ENCODE results near the gene PRKCB.

Gene PRKCB

DNA sequence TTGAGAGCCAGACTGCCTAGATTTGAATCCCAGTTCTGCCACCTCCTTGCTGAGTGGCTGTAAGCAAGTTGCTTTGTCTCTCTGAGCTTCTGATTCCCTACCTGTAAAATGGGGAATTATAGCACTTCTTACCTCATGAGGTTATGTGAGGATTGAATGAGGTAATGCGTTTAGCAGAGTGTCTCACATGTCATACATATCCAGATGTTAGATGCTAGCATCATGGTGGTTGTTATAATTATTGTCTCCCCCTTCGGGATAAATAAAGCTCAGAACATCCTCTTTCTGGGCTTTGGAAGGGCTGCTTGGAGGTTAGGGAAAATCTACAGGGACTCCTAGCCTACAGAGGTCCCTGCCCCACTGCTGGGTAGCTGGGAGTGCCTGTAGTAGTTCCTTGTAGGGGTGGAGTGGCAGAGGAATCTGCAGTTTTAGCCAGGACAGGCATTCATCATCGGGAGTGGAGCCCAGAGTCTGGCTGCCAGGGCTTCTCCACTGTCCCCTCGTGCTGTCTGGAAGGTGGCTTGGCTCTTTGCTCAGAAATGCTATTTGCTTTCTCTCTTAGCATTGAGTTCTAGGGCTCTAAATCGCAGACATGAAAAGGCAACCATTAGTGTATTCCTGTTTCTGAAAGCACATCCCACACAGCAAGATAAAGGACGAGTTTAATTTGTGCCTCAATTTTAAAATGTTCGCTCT lies 282.5 kb downstream of the PRKCB start:
- no peak overlapping the region for H3K4me3 ChIP-seq (ENCODE audit: low read length)
- H3K36me3 ChIP-seq (ENCODE audit: control insufficient read depth, insufficient read depth, low read length), result no peaks in the 10 kb centered on the region
- no peak overlapping the region for H3K27ac ChIP-seq (ENCODE audit: low read depth, low read length)
- no peaks in the 10 kb centered on the region for H3K4me1 ChIP-seq (ENCODE audit: control insufficient read depth, insufficient read depth, low read length)
- no peak overlapping the region for H3K9ac ChIP-seq (ENCODE audit: low read length)
- H3K27me3 ChIP-seq (ENCODE audit: control insufficient read depth, insufficient read depth, low read length), result no peaks in the 10 kb centered on the region

DNA sequence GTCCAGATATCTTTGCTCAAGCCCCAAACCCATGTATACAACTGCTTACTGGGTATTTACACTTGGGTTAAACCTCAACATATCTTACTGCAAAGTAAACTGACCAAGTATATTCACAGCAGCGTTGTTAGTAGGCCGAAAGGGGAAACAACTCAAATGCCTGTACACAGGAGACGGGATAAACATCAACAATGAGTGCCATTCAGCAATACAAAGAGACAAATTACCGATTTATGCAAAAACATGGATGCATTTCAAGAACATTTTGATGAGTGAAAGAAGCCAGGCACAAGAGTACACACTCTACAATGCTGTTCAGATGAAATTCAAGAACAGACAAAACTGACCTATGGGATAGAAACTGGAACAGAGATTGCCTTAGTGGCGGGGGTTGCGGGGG lies 284.0 kb downstream of the PRKCB start:
- Histone ChIP-seq H3K9ac (ENCODE audit: low read length) (no peak overlapping the region), H3K27me3 (ENCODE audit: control insufficient read depth, insufficient read depth, low read length) (no peaks in the 10 kb centered on the region), H3K4me3 (ENCODE audit: low read length) (no peak overlapping the region), H3K27ac (ENCODE audit: low read depth, low read length) (no peak overlapping the region), H3K36me3 (ENCODE audit: control insufficient read depth, insufficient read depth, low read length) (no peaks in the 10 kb centered on the region), H3K4me1 (ENCODE audit: control insufficient read depth, insufficient read depth, low read length) (no peaks in the 10 kb centered on the region)

DNA sequence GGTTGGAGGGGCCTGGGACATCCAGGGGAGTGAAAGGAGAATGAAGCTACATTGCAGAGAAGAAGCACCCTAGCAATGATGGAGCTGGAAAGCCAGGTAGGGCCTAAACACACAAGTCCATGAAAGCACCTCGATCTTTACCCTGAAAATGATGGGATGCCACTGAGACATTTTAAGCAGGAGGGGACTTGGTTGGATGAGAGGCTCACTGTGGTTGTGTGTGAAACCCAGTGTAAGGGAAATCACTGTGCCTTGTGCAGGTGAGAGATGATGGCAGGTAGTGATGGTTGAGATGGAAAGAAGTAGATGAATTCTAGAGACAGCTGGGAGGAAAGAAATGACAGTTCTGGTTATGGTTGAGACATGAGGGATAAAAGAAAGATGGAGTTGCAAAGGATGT lies 287.5 kb downstream of the PRKCB start:
- Histone ChIP-seq H3K4me1 (ENCODE audit: control insufficient read depth, insufficient read depth, low read length) (no peaks in the 10 kb centered on the region), H3K9ac (ENCODE audit: low read length) (no peak overlapping the region), H3K27me3 (ENCODE audit: control insufficient read depth, insufficient read depth, low read length) (no peaks in the 10 kb centered on the region), H3K4me3 (ENCODE audit: low read length) (no peak overlapping the region), H3K36me3 (ENCODE audit: control insufficient read depth, insufficient read depth, low read length) (peaks cover 3% of the 10 kb centered on the region), H3K27ac (ENCODE audit: low read depth, low read length) (no peak overlapping the region)

DNA sequence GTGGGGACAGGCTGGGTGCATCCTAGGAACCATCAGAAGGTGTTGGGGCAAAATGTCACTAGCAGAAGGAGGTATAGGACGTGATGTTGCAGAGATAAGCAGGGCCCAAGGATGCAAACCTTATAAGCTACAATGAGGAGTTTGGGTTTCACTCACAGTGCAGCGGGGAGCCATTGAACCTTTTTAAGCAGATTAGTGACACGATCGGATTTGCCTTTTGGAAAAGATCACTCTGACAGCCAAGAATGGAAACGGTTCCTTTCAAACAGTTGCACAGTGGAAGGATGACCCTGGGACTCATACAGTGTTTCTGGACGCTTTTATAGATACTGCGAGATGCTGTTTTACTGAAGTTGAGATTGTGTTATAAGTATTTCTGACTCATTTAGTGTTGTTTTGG lies 288.5 kb downstream of the PRKCB start:
- Histone ChIP-seq H3K27ac (ENCODE audit: low read depth, low read length) (no peak overlapping the region), H3K4me1 (ENCODE audit: control insufficient read depth, insufficient read depth, low read length) (no peaks in the 10 kb centered on the region), H3K27me3 (ENCODE audit: control insufficient read depth, insufficient read depth, low read length) (no peaks in the 10 kb centered on the region), H3K9ac (ENCODE audit: low read length) (no peak overlapping the region), H3K36me3 (ENCODE audit: control insufficient read depth, insufficient read depth, low read length) (peaks cover 3% of the 10 kb centered on the region), H3K4me3 (ENCODE audit: low read length) (no peak overlapping the region)

DNA sequence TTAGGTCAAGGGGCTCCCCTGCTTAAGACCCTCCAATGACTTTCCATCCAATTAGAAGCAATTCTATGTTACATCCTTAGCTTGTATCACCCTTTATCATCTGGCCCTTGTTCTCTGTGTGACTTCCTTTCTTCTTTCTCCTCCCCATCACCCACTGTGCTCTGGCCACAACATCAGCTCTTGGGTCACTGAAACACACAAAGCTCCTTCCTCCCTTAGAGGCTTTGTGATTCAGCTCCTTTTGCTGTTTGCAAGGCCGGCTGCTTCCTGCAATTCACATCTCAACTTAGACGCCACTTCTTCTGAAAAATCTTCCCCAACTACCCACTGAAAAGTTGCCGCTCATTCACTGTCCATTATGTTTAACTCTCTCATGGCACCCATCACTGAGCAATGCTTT lies 289.4 kb downstream of the PRKCB start:
- H3K4me3 ChIP-seq (ENCODE audit: low read length), result no peak overlapping the region
- no peaks in the 10 kb centered on the region for H3K27me3 ChIP-seq (ENCODE audit: control insufficient read depth, insufficient read depth, low read length)
- no peaks in the 10 kb centered on the region for H3K4me1 ChIP-seq (ENCODE audit: control insufficient read depth, insufficient read depth, low read length)
- no peak overlapping the region for H3K27ac ChIP-seq (ENCODE audit: low read depth, low read length)
- H3K36me3 ChIP-seq (ENCODE audit: control insufficient read depth, insufficient read depth, low read length), result peaks cover 3% of the 10 kb centered on the region
- no peak overlapping the region for H3K9ac ChIP-seq (ENCODE audit: low read length)

DNA sequence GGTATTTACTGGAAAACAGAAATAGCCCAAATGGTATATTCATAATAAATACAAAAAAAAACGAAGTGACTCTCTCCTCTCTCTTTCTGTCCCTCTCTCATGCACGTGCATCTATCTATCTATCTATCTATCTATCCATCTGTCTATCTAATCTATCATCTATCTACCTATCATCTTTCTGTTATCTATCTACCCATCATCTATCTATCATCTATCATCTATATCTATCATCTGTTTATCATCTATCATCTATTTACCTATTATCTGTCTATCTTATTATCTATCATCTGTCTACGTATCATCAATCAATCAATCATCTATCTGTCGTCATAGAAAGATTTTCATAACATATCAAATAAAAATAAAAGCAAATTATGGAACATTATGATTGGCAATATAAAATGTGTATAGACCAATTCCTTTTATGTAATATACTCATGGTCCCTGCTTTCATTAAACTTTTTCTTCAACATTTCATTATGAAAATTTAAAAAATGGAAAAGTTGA lies 293.7 kb downstream of the PRKCB start:
- Histone ChIP-seq H3K36me3 (ENCODE audit: control insufficient read depth, insufficient read depth, low read length) (peaks cover 3% of the 10 kb centered on the region), H3K4me1 (ENCODE audit: control insufficient read depth, insufficient read depth, low read length) (no peaks in the 10 kb centered on the region), H3K27me3 (ENCODE audit: control insufficient read depth, insufficient read depth, low read length) (no peaks in the 10 kb centered on the region), H3K27ac (ENCODE audit: low read depth, low read length) (no peak overlapping the region), H3K4me3 (ENCODE audit: low read length) (no peak overlapping the region), H3K9ac (ENCODE audit: low read length) (no peak overlapping the region)

DNA sequence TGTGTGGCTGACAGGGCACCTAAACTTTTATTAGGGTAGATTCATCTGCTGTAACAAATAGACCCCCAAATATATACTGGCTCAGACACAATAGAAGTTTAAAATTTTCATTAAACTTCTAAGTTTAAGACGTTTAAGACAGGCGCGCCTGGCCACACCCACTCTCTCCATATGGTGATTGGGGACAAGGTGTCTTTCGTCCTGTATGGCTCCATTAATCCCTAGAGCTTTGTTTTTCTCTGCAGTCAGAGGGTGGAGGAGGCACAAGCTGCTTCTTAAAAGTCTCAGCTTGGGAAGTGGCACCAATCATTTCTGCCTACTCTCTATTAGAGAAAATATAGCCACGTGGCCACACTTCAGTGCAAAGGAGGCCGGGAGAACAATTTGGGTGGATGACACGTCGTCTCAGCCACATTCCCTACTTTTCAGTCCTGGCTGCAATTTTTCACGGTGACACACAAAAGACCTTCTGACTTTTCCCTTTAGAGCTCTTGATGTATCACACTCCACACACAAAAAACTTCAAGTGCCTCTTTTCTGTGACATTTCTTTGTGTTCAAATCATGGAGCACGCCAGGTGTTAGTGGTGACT lies 294.8 kb downstream of the PRKCB start:
- Histone ChIP-seq H3K4me3 (ENCODE audit: low read length) (no peak overlapping the region), H3K36me3 (ENCODE audit: control insufficient read depth, insufficient read depth, low read length) (no peaks in the 10 kb centered on the region), H3K27ac (ENCODE audit: low read depth, low read length) (no peak overlapping the region), H3K9ac (ENCODE audit: low read length) (no peak overlapping the region), H3K27me3 (ENCODE audit: control insufficient read depth, insufficient read depth, low read length) (no peaks in the 10 kb centered on the region), H3K4me1 (ENCODE audit: control insufficient read depth, insufficient read depth, low read length) (no peaks in the 10 kb centered on the region)

DNA sequence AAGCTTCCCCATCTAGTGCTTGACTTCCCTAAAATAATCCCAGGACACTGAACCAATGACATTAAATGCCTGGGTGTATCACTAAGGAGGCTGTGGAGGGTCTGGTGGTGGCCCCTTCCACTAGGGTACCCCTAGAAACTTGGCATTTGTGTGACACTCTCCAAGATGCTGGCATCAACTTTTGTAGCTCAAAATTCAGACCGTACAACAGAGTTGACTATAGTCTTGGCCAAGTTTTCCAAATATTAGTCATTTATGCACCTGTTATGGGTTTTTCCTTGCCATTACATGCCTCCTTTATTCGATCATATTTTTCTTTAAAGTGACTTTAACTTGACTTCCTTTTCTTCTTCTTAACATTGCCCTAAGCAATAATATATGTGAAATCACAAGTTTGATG lies 295.5 kb downstream of the PRKCB start:
- Histone ChIP-seq H3K27me3 (ENCODE audit: control insufficient read depth, insufficient read depth, low read length) (no peaks in the 10 kb centered on the region), H3K4me1 (ENCODE audit: control insufficient read depth, insufficient read depth, low read length) (no peaks in the 10 kb centered on the region), H3K4me3 (ENCODE audit: low read length) (no peak overlapping the region)

DNA sequence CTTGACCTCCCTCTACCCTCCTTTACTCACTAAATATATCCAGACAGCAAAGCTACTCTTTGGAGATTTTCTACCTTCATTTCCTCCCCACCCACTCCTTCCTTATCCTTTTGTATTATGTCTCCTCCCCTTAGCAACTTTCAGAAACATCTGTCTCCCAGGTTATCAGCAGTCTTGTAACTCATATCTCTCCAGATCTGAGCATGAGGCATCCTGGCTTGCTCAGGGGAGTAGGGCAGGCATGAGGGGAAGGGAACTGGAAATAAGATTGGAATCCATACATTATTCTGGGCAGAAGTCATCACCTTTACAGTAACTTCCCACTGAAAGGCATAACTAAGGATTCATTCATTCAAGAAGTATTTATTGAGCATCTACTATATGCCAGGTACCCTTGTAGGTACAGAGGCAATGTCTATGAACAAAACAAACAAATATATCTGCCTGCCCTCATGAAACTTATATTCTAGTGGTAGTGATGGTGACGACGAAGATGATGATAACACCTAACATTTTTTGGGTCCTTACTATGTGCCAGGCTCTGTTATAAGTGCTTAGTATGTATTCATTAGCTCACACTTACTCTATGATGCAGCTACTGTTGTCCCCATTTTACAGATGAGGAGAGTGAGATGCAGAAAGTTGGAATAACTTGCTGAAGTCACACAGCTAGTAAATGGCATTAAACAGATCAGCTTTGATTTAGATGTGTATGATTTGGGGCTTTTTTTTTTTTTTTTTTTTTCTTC lies 296.4 kb downstream of the PRKCB start:
- H3K4me3 ChIP-seq (ENCODE audit: low read length), result no peak overlapping the region
- no peaks in the 10 kb centered on the region for H3K27me3 ChIP-seq (ENCODE audit: control insufficient read depth, insufficient read depth, low read length)
- H3K4me1 ChIP-seq (ENCODE audit: control insufficient read depth, insufficient read depth, low read length), result no peaks in the 10 kb centered on the region
- no peak overlapping the region for H3K27ac ChIP-seq (ENCODE audit: low read depth, low read length)
- H3K36me3 ChIP-seq (ENCODE audit: control insufficient read depth, insufficient read depth, low read length), result no peaks in the 10 kb centered on the region
- no peak overlapping the region for H3K9ac ChIP-seq (ENCODE audit: low read length)

More for the DNA sequence above, 295.5 kb downstream of the PRKCB start:
- Histone ChIP-seq H3K9ac (ENCODE audit: low read length) (no peak overlapping the region), H3K36me3 (ENCODE audit: control insufficient read depth, insufficient read depth, low read length) (no peaks in the 10 kb centered on the region), H3K27ac (ENCODE audit: low read depth, low read length) (no peak overlapping the region)

DNA sequence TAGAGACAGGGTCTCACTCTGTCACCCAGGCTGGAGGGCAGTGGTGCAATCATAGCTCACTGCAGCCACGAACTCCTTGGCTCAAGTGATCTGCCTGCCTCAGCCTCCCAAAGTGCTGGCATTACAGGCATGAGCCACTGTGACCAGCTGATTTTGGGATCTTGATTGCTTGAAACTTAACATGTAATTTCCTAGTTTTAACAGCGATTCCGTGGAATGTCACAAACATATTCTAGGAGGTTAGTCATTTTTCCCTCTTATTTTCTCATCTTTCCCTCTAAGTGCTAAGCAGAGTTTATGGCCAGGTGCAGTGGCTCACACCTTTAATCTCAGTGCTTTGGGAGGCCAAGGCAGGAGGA lies 297.0 kb downstream of the PRKCB start:
- Histone ChIP-seq H3K27ac (ENCODE audit: low read depth, low read length) (no peak overlapping the region), H3K4me1 (ENCODE audit: control insufficient read depth, insufficient read depth, low read length) (no peaks in the 10 kb centered on the region), H3K4me3 (ENCODE audit: low read length) (no peak overlapping the region), H3K9ac (ENCODE audit: low read length) (no peak overlapping the region), H3K27me3 (ENCODE audit: control insufficient read depth, insufficient read depth, low read length) (no peaks in the 10 kb centered on the region), H3K36me3 (ENCODE audit: control insufficient read depth, insufficient read depth, low read length) (no peaks in the 10 kb centered on the region)

DNA sequence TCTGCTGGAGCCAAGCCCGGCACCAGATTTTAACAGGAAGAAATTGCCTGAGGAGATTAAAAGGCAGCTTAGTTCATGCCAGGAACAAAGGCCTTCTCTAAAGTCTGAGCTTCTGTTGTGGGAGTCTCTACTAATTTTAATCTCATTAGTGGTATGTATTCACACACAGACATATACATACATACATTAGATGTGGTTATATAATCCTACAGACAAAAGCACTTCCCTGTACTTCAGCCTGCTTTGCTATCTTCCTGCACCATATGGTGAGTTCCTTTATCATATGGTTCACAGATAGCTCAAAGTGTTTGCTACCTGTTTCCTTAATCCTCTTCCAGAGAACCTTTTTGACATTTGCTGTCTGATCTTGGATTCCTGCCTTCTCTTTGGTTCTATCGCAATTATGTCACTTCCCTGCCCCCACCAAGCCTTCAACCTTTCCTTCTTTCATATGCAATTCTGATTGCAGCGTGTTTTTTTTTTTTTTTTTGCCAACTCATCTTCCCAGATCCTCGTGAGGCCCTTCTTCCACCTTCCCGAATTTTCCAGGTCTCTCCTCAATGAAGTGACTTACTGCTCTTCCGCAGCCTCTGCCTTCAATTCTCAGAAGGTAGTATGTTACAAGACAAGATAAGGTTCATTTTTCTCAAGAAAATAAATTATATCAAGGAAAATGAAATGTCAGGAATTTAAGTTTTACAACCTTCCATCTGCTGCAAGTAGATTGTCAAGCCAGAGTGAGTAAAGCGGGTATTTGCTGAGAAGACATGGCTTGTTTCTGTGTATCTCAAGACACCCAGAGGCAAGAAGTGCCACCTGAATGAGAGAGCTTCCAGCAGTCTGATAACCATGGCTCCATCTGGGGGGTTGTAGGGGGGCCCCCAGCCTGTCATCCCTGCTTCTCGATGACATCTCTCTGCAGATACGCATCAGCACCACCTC lies 300.1 kb downstream of the PRKCB start:
- no peak overlapping the region for H3K27ac ChIP-seq (ENCODE audit: low read depth, low read length)
- H3K4me1 ChIP-seq (ENCODE audit: control insufficient read depth, insufficient read depth, low read length), result no peaks in the 10 kb centered on the region
- H3K9ac ChIP-seq (ENCODE audit: low read length), result no peak overlapping the region
- no peaks in the 10 kb centered on the region for H3K27me3 ChIP-seq (ENCODE audit: control insufficient read depth, insufficient read depth, low read length)
- no peaks in the 10 kb centered on the region for H3K36me3 ChIP-seq (ENCODE audit: control insufficient read depth, insufficient read depth, low read length)
- H3K4me3 ChIP-seq (ENCODE audit: low read length), result no peak overlapping the region

DNA sequence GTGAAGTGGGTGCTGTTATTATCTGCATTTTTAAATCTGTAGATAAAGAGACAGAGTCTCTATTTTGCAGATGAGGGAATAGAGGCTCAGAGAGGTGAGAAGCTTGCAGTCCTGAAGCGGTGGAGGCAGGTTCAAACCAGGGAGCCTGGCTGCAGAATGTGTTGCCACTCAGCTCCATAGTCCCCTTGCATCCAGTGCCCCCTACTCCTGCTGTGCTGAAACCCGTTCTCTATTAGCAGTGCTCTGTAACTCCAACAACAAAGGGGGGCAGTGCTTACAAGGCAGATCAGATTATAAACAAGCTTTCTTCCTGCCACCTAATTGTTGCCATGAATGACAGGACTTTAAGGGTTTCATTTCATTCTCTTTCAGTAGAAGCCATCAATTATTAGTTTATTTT lies 302.2 kb downstream of the PRKCB start:
- H3K4me1 ChIP-seq (ENCODE audit: control insufficient read depth, insufficient read depth, low read length), result peaks cover 4% of the 10 kb centered on the region
- no peak overlapping the region for H3K4me3 ChIP-seq (ENCODE audit: low read length)
- no peak overlapping the region for H3K27ac ChIP-seq (ENCODE audit: low read depth, low read length)
- H3K27me3 ChIP-seq (ENCODE audit: control insufficient read depth, insufficient read depth, low read length), result no peaks in the 10 kb centered on the region
- H3K36me3 ChIP-seq (ENCODE audit: control insufficient read depth, insufficient read depth, low read length), result no peaks in the 10 kb centered on the region
- H3K9ac ChIP-seq (ENCODE audit: low read length), result no peak overlapping the region

All from rectal smooth muscle tissue (tissue), 1 donor.